ENCODE measurements around the gene C1orf232.

C1orf232 gene

DNA sequence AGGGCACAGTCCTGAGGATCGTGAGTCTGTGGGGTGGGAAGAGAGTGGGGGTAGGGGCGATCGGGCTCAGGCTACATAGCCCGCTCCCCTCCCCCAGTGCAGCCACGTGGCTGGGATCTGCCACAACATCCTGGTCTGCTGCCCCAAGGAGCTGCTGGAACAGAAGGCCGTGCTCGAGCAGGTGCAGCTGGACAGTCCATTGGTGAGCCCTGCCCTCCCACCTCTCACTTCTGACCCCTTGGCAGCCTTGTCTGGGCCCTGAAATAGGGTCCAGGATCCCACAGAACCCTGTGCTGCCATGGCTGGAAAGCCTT is 13.6 kb upstream of the C1orf232 start:
- TF ChIP-seq TRIM28 (IDR thresholded peaks at IDR 0.05; ENCODE audit: borderline replicate concordance, low read length) = no peak
- CTCF ChIA-PET = interaction anchor here (0.8 to 1.1 kb wide), 2 partner anchors 10 to 182 kb away, joined by 3 to 4 read pairs; no protein-coding TSS in a partner anchor
- H3K4me1 ChIP-seq (ENCODE audit: control insufficient read depth, insufficient read depth, low read length) = no peaks in the 10 kb centered on the region
- no peaks in the 10 kb centered on the region for H3K9me3 ChIP-seq (ENCODE audit: control insufficient read depth, insufficient read depth, low read depth, low read length)
- POLR2A ChIA-PET = no interaction called here
- no peaks in the 10 kb centered on the region for H3K36me3 ChIP-seq (ENCODE audit: control insufficient read depth in 2 of 2, insufficient read depth in 1 of 2, low read length in 2 of 2)
- H3K27ac ChIP-seq (ENCODE audit: extremely low read depth, low read depth, low read length) = no peak overlapping the region
- H3K4me3 ChIP-seq (ENCODE audit: low read depth, low read length) = no peak overlapping the region

- H3K4me3 ChIP-seq (ENCODE audit: low read depth, low read length) = no peak overlapping the region
- POLR2A ChIA-PET = no interaction called here
- H3K36me3 ChIP-seq (ENCODE audit: control insufficient read depth in 2 of 2, insufficient read depth in 1 of 2, low read length in 2 of 2) = no peaks in the 10 kb centered on the region
- no peak for TF ChIP-seq ZIC2 (tag by site-specific recombination; IDR thresholded peaks at IDR 0.05)
- no peak for TF ChIP-seq ZSCAN23 (tag by site-specific recombination; IDR thresholded peaks at IDR 0.05)
- no peak for TF ChIP-seq WT1 (tag by site-specific recombination; IDR thresholded peaks at IDR 0.05)
- TF ChIP-seq ZNF792 (tag by site-specific recombination; IDR thresholded peaks at IDR 0.05) = no peak
- TF ChIP-seq ZBTB48 (tag by site-specific recombination; IDR thresholded peaks at IDR 0.05) = no peak
- no peak for TF ChIP-seq ZNF76 (tag by site-specific recombination; IDR thresholded peaks at IDR 0.05; ENCODE audit: borderline replicate concordance, low read depth)
- TF ChIP-seq ZNF138 (tag by site-specific recombination; IDR thresholded peaks at IDR 0.05; ENCODE audit: borderline replicate concordance) = no peak
- TF ChIP-seq ZNF626 (tag by site-specific recombination; IDR thresholded peaks at IDR 0.05) = no peak
- no peak overlapping the region for H3K27ac ChIP-seq (ENCODE audit: extremely low read depth, low read depth, low read length)
- no peaks in the 10 kb centered on the region for H3K9me3 ChIP-seq (ENCODE audit: control insufficient read depth, insufficient read depth, low read depth, low read length)
- H3K4me1 ChIP-seq (ENCODE audit: control insufficient read depth, insufficient read depth, low read length) = no peaks in the 10 kb centered on the region
- CTCF ChIA-PET = interaction anchor here (1.1 kb wide), 1 partner anchor 182 kb away, joined by 4 read pairs; no protein-coding TSS in a partner anchor
These were observed 13.0 kb upstream of the C1orf232 start for GRCh38 chr1:26181586-26182382.

- no peaks in the 10 kb centered on the region for H3K4me1 ChIP-seq (ENCODE audit: control insufficient read depth, insufficient read depth, low read length)
- ChIA-PET POLR2A (interaction anchor here (0.8 kb wide), 1 partner anchor 11 kb away, joined by 4 read pairs; the partner anchor contains the start of gene ZNF593), CTCF (interaction anchor here (1.1 kb wide), 1 partner anchor 11 kb away, joined by 4 read pairs; the partner anchor contains the start of gene ZNF593)
- TF ChIP-seq ZNF223 (tag by site-specific recombination; IDR thresholded peaks at IDR 0.05) (no peak), ZNF701 (tag by site-specific recombination; IDR thresholded peaks at IDR 0.05) (no peak), MYNN (tag by site-specific recombination; IDR thresholded peaks at IDR 0.05; ENCODE audit: borderline replicate concordance) (no peak), ZBTB11 (tag by site-specific recombination; conservative IDR thresholded peaks at IDR 0.05; ENCODE audit: low read depth) (no peak), ZSCAN23 (tag by site-specific recombination; IDR thresholded peaks at IDR 0.05) (no peak), SP2 (tag by site-specific recombination; IDR thresholded peaks at IDR 0.05) (no peak), IKZF3 (tag by site-specific recombination; IDR thresholded peaks at IDR 0.05) (no peak), ZBTB17 (tag by site-specific recombination; IDR thresholded peaks at IDR 0.05) (no peak), ZSCAN30 (tag by site-specific recombination; IDR thresholded peaks at IDR 0.05) (no peak), YY2 (tag by site-specific recombination; IDR thresholded peaks at IDR 0.05) (no peak), MZF1 (tag by site-specific recombination; IDR thresholded peaks at IDR 0.05; ENCODE audit: borderline replicate concordance) (no peak), ZBTB49 (tag by site-specific recombination; IDR thresholded peaks at IDR 0.05; ENCODE audit: low read depth) (no peak)
- TF ChIP-seq, protein P1, sequence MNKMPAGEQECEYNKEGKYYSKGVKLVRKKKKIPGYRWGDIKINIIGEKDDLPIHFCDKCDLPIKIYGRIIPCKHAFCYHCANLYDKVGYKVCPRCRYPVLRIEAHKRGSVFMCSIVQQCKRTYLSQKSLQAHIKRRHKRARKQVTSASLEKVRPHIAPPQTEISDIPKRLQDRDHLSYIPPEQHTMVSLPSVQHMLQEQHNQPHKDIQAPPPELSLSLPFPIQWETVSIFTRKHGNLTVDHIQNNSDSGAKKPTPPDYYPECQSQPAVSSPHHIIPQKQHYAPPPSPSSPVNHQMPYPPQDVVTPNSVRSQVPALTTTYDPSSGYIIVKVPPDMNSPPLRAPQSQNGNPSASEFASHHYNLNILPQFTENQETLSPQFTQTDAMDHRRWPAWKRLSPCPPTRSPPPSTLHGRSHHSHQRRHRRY (tag by site-specific recombination; IDR thresholded peaks at IDR 0.05) = no peak
- TF ChIP-seq, protein P2, sequence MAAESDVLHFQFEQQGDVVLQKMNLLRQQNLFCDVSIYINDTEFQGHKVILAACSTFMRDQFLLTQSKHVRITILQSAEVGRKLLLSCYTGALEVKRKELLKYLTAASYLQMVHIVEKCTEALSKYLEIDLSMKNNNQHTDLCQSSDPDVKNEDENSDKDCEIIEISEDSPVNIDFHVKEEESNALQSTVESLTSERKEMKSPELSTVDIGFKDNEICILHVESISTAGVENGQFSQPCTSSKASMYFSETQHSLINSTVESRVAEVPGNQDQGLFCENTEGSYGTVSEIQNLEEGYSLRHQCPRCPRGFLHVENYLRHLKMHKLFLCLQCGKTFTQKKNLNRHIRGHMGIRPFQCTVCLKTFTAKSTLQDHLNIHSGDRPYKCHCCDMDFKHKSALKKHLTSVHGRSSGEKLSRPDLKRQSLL (tag by site-specific recombination; IDR thresholded peaks at IDR 0.05) = no peak
- H3K27ac ChIP-seq (ENCODE audit: extremely low read depth, low read depth, low read length) = no peak overlapping the region
- H3K36me3 ChIP-seq (ENCODE audit: control insufficient read depth in 2 of 2, insufficient read depth in 1 of 2, low read length in 2 of 2) = no peaks in the 10 kb centered on the region
- H3K9me3 ChIP-seq (ENCODE audit: control insufficient read depth, insufficient read depth, low read depth, low read length) = no peaks in the 10 kb centered on the region
- H3K4me3 ChIP-seq (ENCODE audit: low read depth, low read length) = no peak overlapping the region
These were observed 11.3 kb upstream of the C1orf232 start for GRCh38 chr1:26180010-26180506.

Data from HEK293 (cell line).